Stimulated activated CD4-positive, alpha-beta T cell treated with anti-CD3 and anti-CD28 coated beads, Interleukin-1b, Interleukin-23, amount 100 ng/mL, for 48 hours (primary cell): ENCODE results near the gene OSTF1.

ENCODE experiments used
- DNase-seq: peaks from one replicate; pipeline ENCODE4 v3.0.0-alpha.2; 2020

OSTF1 gene

GRCh38 chr9:75087824-75088645, at the start of gene OSTF1, which contains the start of gene NMRK1:
OSTF1 (plus strand) TSS chr9:75088514; CDS start chr9:75088693, 179 bp downstream.
NMRK1 (minus strand) TSS chr9:75088155; CDS start chr9:75083115, 5,040 bp downstream.
- peak; percentile 93 for DNase-seq

DNA sequence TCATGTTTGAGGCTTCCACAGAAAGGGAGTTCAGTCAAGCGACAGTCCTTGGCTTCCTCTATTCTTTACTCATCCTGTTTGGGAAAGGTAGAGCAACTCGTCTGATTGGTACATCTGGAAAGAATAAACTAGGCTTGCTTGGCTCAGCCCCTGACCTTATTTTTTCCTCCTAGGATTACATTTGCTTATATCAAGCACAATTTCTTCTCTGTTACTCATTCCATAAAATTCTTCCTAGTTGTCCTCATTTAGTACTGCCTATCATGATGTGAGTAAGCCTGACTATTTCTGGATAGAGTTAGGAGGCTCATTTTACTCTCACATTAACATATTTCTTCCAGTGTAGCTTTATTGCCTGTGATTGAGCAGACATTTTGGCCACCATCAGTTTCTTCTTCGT, 49.3 kb upstream of the OSTF1 start:
- DNase-seq, result no peak

DNA sequence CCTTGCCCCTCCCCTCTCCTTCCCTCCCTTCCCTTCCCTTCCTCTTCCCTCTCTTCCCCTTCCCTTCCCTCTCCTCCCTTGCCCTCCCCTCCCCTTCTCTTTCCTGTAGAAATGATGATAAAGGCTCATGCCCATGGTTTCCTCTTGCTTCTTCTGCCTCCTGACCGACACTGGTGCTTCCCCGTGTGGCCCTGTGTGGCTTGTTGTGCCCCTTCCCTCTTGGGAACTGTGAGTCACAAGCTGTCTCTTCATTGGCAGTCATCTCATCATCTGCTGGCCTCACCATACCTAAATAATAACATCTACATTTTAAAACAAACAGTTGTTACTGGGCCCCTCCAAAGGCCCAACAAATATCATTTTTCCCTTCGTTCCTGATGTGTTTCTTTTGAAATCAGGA, 48.5 kb upstream of the OSTF1 start:
- no peak for DNase-seq

- DNase-seq, result no peak
Observed at GRCh38 chr9:75041041-75041440, 47.3 kb upstream of the OSTF1 start.

DNA sequence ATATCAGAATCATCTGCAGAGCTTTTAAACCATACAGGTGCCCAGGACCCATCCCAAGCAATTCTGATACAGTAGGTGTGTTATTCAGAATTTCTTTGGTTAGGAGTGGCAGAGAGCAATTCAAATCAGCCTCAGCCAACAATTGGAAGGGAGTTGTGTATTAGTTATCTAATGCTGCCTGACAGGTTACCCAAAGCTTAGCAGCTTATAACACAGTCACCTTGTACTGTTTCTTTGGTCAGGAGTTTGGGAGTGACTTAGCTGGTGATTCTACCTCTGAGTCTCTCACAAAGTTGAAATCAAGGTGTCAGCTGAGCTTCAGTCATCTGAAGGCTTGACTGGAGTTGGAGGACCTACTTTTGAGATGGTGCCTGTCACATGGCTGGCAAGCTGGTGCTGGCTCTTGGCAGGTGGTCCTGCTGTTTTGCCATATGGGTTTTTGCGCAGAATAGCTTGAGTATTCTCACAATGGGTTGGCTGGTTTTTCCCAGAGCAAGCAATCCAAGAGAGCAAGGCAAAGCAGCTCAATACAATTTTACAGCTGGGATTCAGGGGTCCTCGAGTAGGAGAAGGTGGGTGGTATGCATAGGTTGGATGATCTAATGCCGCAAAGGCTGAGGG, 41.5 kb upstream of the OSTF1 start:
- DNase-seq, result no peak

DNA sequence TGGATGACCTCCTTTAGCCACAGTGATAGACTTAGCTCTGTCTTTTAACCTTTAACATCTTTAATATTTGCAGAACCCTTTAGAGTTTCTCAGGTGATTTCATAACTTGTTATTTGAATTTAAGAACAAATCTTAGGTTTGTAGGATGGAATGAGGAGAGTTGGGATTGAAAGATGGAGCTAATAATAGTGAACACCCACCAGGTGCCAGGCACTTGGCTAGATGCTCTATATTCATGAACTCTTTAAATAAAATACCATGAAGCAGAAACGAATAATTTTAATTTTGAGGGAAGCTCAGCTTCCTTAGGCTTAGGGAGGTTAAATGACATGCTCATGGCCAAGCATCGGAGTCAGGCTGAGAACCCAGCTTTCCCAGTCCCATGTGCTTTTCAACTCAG, 40.8 kb upstream of the OSTF1 start:
- DNase-seq, result no peak

DNA sequence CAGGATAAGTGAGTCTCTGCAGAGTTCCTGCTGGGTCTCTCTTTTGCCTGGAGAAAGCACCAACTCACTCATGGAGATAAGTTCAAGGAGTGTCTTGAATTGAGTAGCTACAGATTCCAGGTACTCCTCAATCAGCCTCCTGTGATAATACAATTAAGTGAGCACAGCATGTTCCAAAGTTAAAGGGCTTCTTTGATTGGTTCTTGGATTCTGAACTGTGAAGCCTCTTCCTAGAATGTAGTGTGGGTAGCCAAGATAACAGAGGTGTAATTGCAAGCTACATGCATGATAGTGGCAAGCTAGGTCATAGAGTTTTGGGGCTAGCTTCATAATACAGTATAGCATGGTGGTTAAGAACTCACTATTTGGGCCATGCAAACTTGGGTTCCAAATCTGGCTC, 37.0 kb upstream of the OSTF1 start:
- no peak for DNase-seq

DNA sequence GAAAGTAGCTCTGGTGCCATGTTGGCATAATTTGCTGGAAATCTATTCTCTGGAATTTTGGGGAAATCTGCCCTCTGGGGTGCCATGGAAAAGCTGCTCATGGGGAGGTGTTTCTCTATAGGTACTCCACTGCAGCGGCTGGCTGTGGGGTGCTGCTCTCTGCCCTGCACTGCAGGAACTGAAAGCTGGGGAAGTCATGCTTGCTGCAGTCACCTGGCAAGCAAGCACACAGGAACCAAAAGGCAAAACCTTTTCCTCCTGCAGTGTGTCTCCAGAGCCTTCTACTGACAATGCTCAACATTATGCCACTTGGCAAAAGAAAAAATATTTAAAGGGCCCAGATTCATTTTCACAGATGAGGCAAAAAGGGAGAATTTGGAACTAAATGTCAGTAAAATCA, 34.4 kb upstream of the OSTF1 start:
- DNase-seq, result no peak

- no peak for DNase-seq
Observed at GRCh38 chr9:75054368-75055001, 33.8 kb upstream of the OSTF1 start.

DNA sequence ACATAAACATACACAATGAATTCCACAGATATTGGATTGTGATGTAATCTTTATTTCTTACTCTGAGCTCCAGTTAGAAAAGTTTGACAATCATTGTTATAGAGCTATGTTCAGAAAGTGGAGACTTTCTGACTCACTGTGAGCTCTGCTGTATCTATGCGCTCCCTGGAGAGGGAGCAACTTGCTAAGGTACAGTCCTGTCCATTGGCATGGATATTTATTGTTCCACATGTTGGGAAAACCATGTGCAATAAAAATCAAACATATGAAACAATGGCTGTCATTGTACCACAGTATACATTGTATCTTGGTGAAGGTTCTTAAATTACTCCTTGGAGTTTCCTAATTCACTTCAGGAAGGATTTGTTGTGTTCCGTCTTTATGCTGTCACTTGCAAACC, 27.1 kb upstream of the OSTF1 start:
- DNase-seq, result no peak

- no peak for DNase-seq
Observed at GRCh38 chr9:75063556-75064305, 24.6 kb upstream of the OSTF1 start.

DNA sequence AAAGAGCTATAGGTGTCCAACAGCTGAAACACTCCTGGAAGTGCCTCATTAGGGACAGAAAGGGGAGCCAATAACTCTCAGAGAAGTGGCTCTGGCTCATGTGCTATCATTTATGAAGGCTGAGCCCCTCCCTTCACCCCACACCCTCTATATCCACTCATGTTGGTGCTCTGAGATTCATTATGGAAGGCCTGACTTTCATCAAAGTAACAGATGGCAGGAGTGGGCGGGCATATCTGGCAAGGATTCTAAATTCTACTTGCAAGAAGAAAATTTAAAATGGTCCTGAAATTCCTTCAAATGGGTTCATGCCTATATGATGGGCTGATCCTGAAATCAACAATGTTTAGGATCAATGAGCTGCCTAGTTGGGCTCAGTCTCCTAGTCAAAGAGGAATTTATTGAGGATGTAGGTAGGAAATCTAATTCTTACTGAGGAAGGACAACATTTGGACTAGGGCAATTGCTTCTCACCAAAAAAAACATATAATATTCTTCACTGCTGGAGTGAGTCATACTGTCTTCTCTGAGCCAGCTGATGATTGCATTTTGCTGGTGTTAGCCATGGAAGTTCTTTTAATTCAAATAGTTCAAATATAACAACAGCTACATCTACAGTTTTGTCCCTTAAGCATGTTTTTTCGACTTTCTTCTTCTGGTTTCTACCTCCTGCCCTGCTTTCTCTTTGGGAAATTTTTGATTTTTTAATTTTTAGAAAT, 23.8 kb upstream of the OSTF1 start:
- DNase-seq, result no peak

- no peak for DNase-seq
Observed at GRCh38 chr9:75065510-75065909, 22.8 kb upstream of the OSTF1 start.

GRCh38 chr9:75067894-75068293, 20.4 kb upstream of the OSTF1 start:
- no peak for DNase-seq

DNA sequence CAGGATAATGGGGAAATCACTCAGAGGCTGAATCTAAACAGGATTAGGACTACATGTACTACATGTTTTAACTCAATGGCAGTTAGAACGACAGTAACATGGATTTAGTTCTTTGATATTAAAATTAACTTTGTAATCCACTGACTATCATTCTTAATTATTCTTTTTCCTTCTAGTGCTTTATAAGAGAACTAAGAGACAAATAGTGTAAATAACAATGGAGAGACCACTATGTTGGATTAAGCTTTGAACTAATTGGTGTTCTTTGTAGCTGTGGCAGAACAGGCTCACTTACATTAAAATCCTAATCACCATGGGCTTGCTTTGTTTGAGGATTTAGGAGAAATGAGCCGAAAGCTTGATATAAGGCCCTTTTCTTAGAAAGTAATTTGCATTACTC, 19.1 kb upstream of the OSTF1 start:
- DNase-seq, result no peak

DNA sequence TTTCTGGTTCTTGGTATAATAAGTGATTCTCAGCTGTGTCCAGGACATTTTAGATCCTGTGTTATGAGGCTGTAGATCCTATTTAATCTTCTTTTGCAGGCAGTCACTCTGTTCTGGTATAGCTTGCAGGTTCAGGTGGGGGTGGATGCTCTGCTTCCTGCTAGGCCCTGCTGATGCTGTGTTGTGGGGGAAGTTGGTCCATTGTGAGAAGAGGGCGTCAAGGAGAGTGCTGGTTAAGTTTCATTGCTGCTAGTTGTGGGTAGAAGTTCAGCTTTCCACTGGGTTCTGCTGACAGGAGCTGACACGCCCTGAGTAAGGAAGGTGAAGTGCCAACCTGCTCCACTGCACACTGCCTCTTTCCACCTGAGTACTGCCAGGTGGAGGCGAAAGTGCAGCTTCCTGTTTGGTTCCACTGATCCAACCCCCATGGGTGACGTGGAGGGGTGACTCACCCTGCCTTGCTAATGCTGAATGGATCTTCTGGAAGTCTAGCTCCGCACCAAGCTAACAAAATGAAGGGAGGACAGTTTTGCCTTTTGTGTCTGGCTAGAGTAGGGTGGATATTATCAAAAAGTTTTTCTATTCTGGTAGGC, 16.7 kb upstream of the OSTF1 start:
- peak; percentile 76 for DNase-seq

DNA sequence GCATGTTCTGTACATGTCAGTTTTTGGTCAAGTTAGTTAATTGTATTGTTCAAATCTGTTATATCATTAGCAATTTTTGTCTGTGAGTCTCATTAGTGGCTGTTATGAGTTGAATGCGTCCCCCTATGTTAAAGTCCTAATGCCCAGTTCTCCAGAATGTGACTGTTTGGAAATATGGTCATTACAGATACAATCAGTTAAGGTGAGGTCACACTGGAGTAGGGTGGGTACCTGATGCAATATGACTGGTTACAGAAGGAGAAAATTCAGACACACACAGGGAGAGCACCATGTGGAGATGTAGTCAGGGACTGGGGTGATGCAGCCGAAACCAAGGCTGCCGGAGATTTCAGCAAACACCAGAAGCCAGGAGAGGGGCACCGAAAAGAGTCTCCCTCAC, 15.4 kb upstream of the OSTF1 start:
- no peak for DNase-seq

GRCh38 chr9:75081632-75082031, 6.7 kb upstream of the OSTF1 start:
- DNase-seq, result no peak

DNA sequence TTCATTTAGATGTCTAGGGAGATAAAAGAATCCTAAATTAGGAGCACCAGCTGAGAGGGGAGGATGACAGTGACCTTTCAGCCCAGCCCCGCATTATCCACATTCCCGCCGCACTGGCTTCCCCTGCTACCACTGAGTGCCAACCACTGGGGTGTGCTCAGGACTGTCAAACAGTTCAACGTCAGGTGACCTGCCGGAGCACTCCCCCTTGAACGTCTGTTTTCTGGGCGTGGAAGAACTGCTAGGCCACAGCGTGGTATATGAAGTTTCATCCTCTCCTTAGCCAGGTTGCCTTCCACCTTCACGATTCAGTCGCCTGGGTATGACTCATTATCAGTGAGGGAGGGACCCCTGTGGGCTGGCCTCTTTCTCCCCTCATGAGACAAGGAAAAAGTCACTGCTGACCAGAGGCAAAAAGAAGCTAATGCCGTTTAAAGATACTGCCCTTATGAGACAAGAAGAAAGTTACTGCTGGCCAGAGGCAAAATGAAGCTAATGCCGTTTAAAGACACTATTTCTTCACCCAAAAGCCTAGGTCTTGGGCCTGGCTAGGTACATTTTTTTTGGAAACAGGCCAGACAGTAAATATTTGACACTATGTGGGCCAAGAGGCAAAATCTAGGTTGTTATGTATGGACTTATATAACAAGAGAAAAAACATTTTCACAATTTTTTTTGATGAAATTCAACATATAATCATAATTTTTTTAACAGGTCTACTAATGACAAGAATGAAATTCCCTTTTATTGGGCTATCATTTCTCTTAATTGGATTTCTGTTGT, 4.9 kb upstream of the OSTF1 start:
- no peak for DNase-seq

DNA sequence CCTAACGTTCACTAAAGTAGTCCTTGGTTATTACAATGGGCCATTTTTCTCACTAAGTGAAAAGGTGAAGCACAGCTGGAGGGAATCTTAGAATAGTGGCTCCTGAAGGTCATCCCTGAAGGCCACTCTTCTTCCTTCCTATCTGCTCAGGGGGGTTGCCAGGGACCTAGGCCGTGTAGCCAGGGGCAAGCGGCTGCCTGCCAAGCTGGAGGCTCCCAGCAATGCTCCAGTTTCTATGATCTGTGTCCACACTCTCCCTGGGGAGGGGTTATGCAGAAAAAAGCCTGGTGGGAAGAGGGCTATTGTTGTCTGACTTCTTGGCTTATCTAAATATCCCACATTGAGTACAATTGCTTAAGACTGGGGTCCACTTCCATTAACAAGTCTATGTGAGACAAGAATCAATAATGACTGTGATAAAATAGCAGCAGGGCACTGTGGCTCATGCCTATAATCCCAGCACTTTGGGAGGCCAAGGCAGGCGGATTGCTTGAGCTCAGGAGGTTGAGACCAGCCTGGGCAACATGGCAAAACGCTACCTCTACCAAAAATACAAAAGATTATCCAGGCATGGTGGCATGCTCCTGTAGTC, 4.1 kb upstream of the OSTF1 start:
- no peak for DNase-seq

DNA sequence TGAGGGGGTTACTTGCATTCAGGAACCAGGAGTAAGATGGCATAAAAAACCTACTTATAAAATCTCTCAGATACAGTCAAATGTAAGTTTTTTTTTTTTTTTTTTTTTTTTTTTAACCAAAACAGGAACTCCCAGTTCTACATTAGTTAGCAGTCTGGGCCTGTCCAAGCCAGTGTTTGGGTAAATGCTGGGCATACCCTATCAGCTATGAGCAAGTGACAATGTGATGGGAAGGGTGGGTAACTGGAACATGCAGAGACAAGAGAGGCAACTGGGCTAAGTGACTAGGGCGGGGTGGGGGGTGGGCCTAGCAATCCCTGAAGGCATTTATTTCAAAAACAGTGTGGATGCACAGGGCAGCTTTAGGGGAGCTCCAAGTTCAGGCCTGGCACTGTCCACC, 2.7 kb upstream of the OSTF1 start:
- no peak for DNase-seq
